ENCODE data around the gene CPSF4.

- TF ChIP-seq TAF1 (IDR thresholded peaks at IDR 0.05; ENCODE audit: low read depth) (no peak), REST (IDR thresholded peaks at IDR 0.05; ENCODE audit: borderline replicate concordance) (no peak), CTCF (IDR thresholded peaks at IDR 0.05; ENCODE audit: poor library complexity, severe bottlenecking) (no peak)
Observed at GRCh38 chr7:99407872-99408378, 30.8 kb upstream of the CPSF4 start.

Data from neural cell (in vitro differentiated cells).